ENCODE data around the gene FBXO10.

The FBXO10 gene

GRCh38 chr9:37596504-37596903, 20.3 kb upstream of the FBXO10 start:
- ATAC-seq (ENCODE audit: low read depth) = no peak; the same call in 2 of the 3 replicates

GRCh38 chr9:37593883-37594448, 17.8 kb upstream of the FBXO10 start:
- ATAC-seq (ENCODE audit: low read depth) (no peak), DNase-seq (ENCODE audit: low spot score) (no peak)
- H3K4me1 ChIP-seq (ENCODE audit: insufficient read depth, poor library complexity, severe bottlenecking) = peaks cover 19% of the 10 kb centered on the region
- no peaks in the 10 kb centered on the region for H3K9me3 ChIP-seq (ENCODE audit: severe bottlenecking)
- no peak overlapping the region for H3K27ac ChIP-seq (ENCODE audit: poor library complexity, severe bottlenecking)
- H3K27me3 ChIP-seq (ENCODE audit: insufficient read depth, poor library complexity, severe bottlenecking) = no peaks in the 10 kb centered on the region
- no peak for TF ChIP-seq CTCF (IDR thresholded peaks at IDR 0.05; ENCODE audit: poor library complexity, severe bottlenecking)
- peaks cover 18% of the 10 kb centered on the region for H3K36me3 ChIP-seq (ENCODE audit: low read depth)
- H3K4me3 ChIP-seq (ENCODE audit: severe bottlenecking) = no peak overlapping the region

More at GRCh38 chr9:37596504-37596903, 20.3 kb upstream of the FBXO10 start:
- no peak overlapping the region for H3K4me3 ChIP-seq (ENCODE audit: severe bottlenecking)
- no peak for TF ChIP-seq CTCF (IDR thresholded peaks at IDR 0.05; ENCODE audit: poor library complexity, severe bottlenecking)
- peaks cover 11% of the 10 kb centered on the region for H3K4me1 ChIP-seq (ENCODE audit: insufficient read depth, poor library complexity, severe bottlenecking)
- H3K27me3 ChIP-seq (ENCODE audit: insufficient read depth, poor library complexity, severe bottlenecking) = no peaks in the 10 kb centered on the region
- no peaks in the 10 kb centered on the region for H3K9me3 ChIP-seq (ENCODE audit: severe bottlenecking)
- no peak for DNase-seq (ENCODE audit: low spot score)
- peak overlapping the region; percentile 1 for H3K27ac ChIP-seq (ENCODE audit: poor library complexity, severe bottlenecking)
- H3K36me3 ChIP-seq (ENCODE audit: low read depth) = no peaks in the 10 kb centered on the region

- peak within 1 kb of the TSS; percentile 57 for H3K27ac ChIP-seq (ENCODE audit: poor library complexity, severe bottlenecking)
- H3K4me3 ChIP-seq (ENCODE audit: severe bottlenecking) = peak within 1 kb of the TSS; percentile 73
- peaks cover 34% of the 10 kb centered on the region for H3K36me3 ChIP-seq (ENCODE audit: low read depth)
- TF ChIP-seq CTCF (IDR thresholded peaks at IDR 0.05; ENCODE audit: poor library complexity, severe bottlenecking) = no peak
- peaks cover 19% of the 10 kb centered on the region for H3K4me1 ChIP-seq (ENCODE audit: insufficient read depth, poor library complexity, severe bottlenecking)
- no peaks in the 10 kb centered on the region for H3K27me3 ChIP-seq (ENCODE audit: insufficient read depth, poor library complexity, severe bottlenecking)
- DNase-seq (ENCODE audit: low spot score) (peak; percentile 92), ATAC-seq (ENCODE audit: low read depth) (peak; percentile 89)
- no peaks in the 10 kb centered on the region for H3K9me3 ChIP-seq (ENCODE audit: severe bottlenecking)
These were observed 16.1 kb upstream of the FBXO10 start, which contains the start of gene TOMM5 for GRCh38 chr9:37592108-37592951. Gene TOMM5, minus strand, starts transcription at chr9:37592597. Its CDS starts 65 bp downstream, at chr9:37592532.

GRCh38 chr9:37587521-37587920, 11.3 kb upstream of the FBXO10 start:
- Histone ChIP-seq H3K36me3 (ENCODE audit: low read depth) (peaks cover 82% of the 10 kb centered on the region), H3K4me1 (ENCODE audit: insufficient read depth, poor library complexity, severe bottlenecking) (peaks cover 8% of the 10 kb centered on the region), H3K27me3 (ENCODE audit: insufficient read depth, poor library complexity, severe bottlenecking) (no peaks in the 10 kb centered on the region), H3K4me3 (ENCODE audit: severe bottlenecking) (no peak overlapping the region), H3K9me3 (ENCODE audit: severe bottlenecking) (no peaks in the 10 kb centered on the region), H3K27ac (ENCODE audit: poor library complexity, severe bottlenecking) (no peak overlapping the region)
- ATAC-seq (ENCODE audit: low read depth) (no peak), DNase-seq (ENCODE audit: low spot score) (no peak)
- TF ChIP-seq CTCF (IDR thresholded peaks at IDR 0.05; ENCODE audit: poor library complexity, severe bottlenecking) = no peak
